GM18858 (cell line): Measurements from ENCODE around the gene ACOXL.

Source experiments
- ATAC-seq: cut with Tn5 transposase; IDR thresholded peaks from one replicate; pipeline ENCODE4 v1.9.1; 2021; ENCODE audit not compliant: unreplicated experiment

The ACOXL gene

DNA sequence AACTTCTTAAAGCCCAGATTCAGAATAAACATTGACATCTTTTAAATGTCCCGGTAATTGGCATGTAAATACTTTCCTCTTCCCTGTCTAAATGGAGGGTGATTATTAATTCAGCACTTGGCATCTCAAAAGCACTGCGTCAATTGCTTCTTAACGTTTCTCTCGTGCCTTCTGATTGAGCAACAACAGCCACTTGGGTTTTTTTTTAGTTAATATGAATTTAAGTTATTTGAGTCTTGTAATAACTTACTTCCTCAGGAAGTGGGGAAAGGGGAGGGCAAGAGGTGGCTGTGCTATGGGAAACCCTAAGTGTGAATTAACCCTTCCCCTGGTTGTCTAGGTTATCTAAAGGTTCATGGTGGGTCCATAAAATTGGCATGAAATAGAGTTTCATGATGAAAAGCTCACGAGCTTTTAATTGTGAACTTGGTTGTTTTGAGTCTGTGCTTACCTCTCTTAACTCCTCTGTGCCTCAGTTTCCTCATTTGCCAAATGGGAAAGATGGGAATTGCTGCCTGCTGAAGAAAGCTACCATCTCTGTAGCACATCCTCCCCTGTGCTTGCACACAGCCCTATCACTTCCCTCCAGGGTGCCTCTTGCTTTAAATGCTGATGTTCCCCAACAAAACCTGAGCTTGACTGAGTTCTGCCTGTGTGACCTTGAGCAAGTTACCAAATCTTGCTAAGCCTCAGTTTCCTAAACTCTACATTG is 262.0 kb downstream of the ACOXL start:
- ATAC-seq = no peak

DNA sequence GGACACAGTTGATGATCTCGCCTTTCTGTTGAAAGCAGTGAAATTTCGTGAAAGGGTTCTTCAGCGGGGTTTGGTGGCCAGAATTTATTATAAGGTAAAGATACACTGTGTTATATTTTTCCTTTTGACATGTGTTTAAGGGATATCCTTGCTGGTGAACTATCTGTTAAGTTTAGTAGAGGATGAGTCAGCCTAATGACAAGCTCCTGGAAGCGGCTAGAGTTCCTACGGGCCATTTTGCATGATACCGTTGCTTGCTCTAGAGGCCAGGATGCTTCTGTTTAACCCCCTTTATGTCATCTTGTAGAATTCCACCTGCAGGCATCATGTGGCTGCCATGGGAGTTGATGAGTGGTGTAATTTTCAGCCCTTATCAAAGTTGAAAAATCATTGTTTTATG is 263.5 kb downstream of the ACOXL start:
- no peak for ATAC-seq

DNA sequence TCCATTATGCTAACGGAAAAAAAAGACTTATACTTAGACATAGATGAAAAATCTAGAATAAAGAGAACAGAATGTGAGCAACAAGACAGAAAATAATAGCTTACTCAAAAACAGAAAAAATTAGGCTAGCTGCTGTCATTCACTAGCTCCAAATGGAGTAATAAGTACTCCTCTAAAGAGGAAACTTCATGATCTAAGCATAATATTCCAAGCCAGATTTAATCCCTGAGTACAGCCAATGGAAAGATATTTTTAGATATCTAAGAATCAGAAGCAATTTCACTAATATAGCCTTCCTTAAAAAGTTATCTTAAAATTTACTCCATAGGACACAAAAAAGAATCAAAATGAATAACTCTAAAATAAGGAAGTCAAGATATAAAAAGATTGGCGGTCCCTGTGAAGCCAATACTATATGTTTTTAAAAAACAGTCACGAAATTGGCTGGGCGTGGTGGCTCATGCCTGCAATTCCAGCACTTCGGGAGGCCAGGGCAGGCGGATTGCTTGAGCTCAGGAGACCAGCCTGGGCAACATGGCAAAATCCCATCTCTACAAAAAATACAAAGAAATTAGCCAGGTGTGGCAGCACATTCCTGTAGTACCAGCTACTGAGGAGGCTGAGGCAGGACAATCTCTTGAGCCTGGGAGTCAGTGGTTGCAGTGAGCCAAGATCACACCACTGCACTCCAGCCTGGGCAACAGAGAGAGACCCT is 265.1 kb downstream of the ACOXL start:
- no peak for ATAC-seq

DNA sequence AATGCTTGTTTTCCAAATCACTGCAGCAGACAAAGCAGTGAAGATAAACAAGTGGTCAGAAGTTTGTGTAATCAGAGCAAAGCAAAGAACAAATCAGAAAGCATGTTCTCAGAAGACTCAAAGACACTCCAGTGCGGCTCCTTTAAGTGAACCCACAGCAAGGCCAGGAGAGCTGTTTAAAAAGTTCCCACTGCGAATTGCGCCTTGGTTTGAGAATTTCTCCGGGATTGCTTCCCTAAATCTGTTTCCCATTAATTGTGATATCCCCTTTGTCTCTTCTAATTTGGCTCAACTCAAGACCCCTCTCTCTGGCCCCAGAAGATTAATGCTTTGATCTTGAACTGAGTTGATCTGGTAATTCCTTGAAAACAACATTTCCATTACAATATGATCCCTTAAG is 265.9 kb downstream of the ACOXL start:
- no peak for ATAC-seq

DNA sequence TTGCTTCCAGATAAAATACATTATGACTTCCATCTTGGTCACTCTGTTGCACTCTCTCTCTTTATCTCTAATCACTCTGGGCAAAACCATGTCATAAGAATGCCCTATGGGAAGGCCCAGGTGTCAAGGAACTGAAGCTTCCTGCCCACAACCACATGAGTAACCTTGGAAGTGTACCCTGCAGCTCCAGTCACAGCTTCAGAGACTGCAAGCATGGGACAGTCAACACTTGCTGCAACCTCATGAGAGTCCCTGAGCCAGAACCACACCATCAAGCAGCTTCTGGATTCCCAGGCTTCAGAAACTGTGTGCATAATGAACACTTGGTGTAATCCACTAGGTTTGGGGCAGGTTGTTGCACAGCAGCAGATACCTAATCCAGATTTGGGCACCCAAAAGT is 267.3 kb downstream of the ACOXL start:
- no peak for ATAC-seq

GRCh38 chr2:111005307-111005706 is 272.9 kb downstream of the ACOXL start:
- no peak for ATAC-seq

- ATAC-seq = no peak
Observed at GRCh38 chr2:111005821-111006220, 273.4 kb downstream of the ACOXL start.

DNA sequence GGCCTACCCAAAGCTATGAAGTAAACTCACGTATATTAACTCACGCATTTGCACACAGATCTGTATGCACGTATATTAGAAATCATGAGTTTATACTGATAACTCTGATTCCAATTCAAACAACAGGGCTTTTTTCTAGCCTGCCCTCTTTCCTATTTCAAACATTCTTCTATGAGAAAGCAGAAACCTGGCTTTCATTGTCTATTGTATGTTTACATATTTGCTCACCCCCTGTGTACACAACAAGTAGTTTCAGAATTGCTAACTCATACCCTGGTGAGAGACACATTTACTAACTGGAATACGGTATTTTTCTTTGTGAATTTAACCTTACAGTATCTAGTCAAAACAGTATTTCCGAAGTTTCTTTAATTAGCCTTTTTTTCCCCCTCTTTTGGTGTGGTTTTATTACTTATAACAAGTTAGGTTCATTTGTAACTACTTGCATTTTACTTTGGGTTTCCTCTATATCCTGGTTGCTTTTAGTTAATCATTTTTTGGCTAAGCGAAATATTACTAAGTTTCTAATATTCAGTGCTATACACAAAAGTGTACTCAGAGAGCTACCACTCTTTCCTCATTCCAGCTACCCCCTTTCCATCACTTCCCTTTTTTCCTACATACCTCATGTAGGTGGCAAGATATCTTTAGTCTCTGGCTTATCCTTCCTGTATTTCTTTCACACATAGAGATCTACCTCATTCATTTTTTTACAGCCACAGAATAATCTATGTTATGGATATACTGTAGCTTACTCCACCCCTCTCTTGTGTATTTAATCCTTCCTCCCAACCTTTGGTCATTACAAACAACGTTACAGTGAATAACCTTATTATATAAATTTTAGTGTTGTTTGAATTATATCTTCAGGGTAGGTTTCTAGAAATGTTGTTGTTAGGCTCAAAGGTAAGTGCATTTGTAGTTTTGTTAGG is 275.6 kb downstream of the ACOXL start:
- no peak for ATAC-seq

GRCh38 chr2:111011218-111011617 is 278.8 kb downstream of the ACOXL start:
- ATAC-seq = no peak

DNA sequence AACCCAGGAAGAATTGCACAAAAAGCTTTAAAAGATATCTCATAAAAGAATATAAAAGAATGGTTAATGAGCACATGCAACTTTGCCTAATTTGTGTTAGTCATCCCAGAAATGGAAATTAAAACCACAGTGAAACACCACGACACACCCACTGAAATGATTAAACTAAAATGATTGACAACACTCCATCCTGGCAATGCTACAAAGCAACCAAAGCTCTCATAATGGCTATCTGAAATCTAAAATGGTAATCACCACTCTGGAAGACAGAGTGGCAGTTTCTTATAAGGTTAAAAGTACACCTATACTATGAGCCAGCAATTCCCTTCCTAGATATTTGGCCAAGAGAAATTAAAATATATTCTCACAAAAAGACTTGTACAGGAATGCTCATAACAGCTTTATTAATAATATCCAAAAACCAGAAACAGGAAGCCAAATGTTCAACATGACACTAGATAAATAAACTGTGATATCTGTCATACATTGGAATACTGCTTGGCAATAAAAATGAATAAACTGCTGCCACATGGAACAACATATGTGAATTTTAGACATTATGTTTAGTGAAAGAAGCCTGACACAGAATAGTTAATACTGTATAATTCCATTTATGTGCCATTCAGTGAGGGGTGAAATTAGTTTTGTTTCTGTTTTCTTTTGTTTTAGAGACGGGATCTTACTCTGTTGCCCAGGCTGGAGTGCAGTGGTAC is 283.1 kb downstream of the ACOXL start:
- no peak for ATAC-seq

GRCh38 chr2:111017034-111017622 is 284.8 kb downstream of the ACOXL start:
- ATAC-seq = no peak

- ATAC-seq = no peak
Observed at GRCh38 chr2:111017909-111018308, 285.5 kb downstream of the ACOXL start.

GRCh38 chr2:111019381-111019780 is 287.0 kb downstream of the ACOXL start:
- ATAC-seq = no peak

DNA sequence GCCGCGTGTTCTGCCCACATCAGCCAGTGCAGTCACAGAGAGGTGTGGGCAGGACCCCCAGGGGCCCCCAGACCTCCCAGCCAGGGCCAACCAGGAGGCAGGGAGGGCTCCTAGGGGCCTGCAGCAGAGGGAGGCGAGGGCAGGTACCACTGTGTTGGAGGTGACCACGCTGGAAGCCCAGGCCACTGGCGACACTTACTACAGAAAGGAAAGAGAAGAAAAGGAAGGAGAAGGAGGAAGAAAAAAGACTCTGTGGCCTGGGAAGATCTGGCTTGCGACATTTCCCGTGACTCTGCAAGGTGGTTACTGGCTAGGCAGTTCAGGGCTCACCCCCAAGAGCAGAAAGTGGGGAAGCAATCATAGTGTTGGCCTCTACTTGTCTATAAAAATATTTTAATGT is 290.3 kb downstream of the ACOXL start:
- ATAC-seq = no peak

DNA sequence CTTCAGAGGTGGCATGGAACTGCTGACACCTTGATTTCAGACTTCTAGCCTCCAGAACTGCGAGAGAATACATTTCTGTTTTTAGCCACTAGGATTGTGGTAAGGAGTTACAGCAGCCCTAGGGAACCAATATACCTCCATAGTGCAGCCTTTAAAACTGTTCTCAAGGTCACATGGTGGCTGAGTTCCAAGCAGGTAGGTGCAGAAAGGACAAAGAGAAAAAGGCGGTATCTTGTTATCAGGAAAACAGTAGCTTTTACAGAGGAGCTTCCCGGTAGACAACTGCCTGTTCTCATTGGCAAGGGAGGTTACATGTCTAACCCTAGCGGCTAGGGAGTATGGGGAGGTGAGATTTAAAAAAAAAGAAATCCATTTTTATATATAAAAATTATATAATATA is 292.1 kb downstream of the ACOXL start:
- no peak for ATAC-seq

- ATAC-seq = no peak
Observed at GRCh38 chr2:111025288-111025687, 292.9 kb downstream of the ACOXL start.

DNA sequence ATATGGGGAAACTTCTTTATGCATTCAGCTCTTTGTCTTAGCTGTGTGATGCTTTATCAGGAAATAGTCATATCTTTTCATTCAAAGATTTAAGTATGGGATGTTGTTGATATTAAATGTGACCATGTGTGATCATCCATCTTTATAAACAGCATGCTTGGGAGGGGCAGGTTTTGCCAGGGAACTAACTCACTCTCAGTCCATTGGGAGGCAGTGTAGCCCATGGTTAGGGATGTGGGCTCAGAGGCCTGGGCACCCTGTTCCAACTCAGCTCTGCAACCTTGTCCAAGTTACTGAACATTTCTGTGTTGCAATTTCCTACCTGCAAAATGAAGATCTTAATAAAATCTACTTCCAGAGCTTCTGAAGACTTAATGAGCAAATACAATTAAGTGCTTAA is 296.3 kb downstream of the ACOXL start:
- ATAC-seq = no peak

GRCh38 chr2:111029181-111029927 is 297.0 kb downstream of the ACOXL start:
- no peak for ATAC-seq

DNA sequence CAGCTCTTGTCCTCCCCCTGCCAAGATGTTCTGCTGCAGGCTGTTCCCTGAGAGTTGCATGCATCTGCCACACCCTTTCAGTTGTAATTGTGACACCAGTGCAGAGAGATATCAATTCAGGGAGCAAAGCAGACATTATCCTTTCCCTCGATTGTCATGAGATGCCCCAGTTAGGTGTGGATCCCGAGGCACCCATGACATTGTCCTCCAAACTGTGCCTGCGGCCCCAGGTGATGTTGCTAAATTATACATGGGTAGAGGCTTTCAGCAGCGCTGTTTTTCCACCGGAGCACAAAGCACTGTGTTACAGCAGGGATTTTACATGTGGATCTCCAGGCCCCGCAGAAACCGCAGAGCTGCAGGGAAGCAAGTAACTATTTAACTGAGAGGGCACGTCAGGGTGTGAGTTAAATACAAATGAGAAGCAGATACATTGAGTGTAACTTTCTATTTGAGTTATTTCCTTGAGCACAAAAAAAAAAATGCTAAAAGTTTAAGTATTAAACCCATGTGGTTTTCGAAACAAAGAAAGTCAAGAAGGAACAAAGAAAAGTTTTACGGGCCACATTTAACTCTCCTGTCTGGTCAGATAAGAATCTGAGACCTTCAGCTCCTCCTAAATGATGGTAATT is 298.0 kb downstream of the ACOXL start:
- ATAC-seq = peak; percentile 77
